Effector memory CD4-positive, alpha-beta T cell (primary cell): ENCODE measurements around the gene ACAP1.

ENCODE experiments used
- DNase-seq, 3 donors: peaks; one replicate each; pipeline ENCODE4 v3.0.0-alpha.2; 2020
- H3K27ac ChIP-seq: 2 replicates; pipeline ENCODE4 v1.7.0; 2013; ENCODE audit warnings: mild to moderate bottlenecking, low read length, moderate library complexity; ENCODE audit not compliant: insufficient read depth, poor library complexity, severe bottlenecking
- H3K27me3 ChIP-seq: replicated peaks from 2 replicates; pipeline ENCODE4 v1.7.0; 2013; ENCODE audit warnings: mild to moderate bottlenecking, low read length; ENCODE audit not compliant: insufficient read depth, control insufficient read depth, poor library complexity, severe bottlenecking
- H3K36me3 ChIP-seq: 2 replicates; pipeline ENCODE4 v1.7.0; 2013; ENCODE audit warnings: mild to moderate bottlenecking, low read length, moderate library complexity; ENCODE audit not compliant: control insufficient read depth, insufficient read depth
- H3K4me1 ChIP-seq: 2 replicates; pipeline ENCODE4 v1.7.0; 2013; ENCODE audit warnings: low read length, mild to moderate bottlenecking; ENCODE audit not compliant: control insufficient read depth, insufficient read depth, poor library complexity, severe bottlenecking
- H3K4me3 ChIP-seq: 2 replicates; pipeline ENCODE4 v1.7.0; 2013; ENCODE audit warnings: low read length, low read depth, mild to moderate bottlenecking; ENCODE audit not compliant: insufficient read depth, poor library complexity, severe bottlenecking
- H3K9me3 ChIP-seq: 2 replicates; pipeline ENCODE4 v1.7.0; 2013; ENCODE audit warnings: mild to moderate bottlenecking, low read length, moderate library complexity; ENCODE audit not compliant: control insufficient read depth

The ACAP1 gene

DNA sequence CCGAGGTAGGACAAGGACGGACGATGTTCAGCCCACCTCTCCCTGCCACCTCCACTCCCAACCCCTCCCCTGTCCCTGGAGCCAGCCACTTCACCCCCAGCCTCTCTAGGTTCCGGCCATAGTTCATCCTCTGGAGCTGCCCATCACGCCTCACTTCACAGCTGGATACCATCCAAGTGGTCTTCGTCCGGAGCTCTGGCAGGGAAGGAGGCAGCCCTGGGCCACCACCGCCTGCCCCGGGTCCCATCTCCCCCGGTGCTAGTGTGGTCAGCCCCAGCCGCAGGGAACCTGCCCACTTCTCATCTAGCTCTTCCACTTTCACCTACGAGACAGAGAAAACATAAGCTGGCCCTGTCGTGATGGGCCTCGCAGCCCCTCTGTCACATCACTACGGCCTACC lies 14.9 kb upstream of the ACAP1 start:
- Histone ChIP-seq H3K4me1 (peaks cover 8% of the 10 kb centered on the region), H3K27ac (no peak overlapping the region), H3K9me3 (no peaks in the 10 kb centered on the region), H3K27me3 (no peaks in the 10 kb centered on the region), H3K4me3 (no peak overlapping the region), H3K36me3 (peaks cover 74% of the 10 kb centered on the region)
- DNase-seq = no peak

DNA sequence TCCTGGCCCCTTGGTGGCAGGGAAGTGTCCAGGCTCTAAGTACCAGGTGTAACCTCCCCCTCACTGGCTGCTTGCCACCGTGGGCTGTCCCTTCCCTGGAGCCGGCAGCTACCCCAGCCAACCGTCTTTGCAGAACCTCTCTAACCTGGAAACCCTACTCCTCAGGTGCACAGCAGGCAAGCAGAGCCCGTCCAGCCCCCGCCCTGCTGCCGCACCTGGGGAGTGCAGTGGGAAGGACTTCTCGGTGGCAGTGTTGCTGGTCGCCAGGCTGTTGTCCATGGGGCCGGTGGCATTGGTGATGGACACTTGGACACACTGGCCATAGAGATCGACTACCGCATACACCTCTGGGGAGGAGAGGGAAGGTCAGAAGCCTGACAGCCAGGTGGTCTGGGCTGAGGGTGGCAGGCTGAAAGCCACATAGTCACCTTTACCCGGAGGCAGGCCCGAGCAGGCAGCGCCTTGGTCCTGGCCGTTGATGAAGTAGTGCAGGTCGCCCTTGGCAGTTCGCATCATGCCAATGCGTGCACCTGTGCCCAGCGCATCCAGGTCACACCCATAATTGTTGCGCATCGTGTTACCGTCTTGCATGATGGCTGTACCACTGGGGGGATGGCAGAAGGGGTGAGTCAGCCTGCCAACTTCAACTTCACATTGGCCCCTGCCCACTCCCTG lies 13.7 kb upstream of the ACAP1 start:
- Histone ChIP-seq H3K4me3 (no peak overlapping the region), H3K27ac (no peak overlapping the region), H3K4me1 (peaks cover 8% of the 10 kb centered on the region), H3K36me3 (peaks cover 68% of the 10 kb centered on the region), H3K27me3 (no peaks in the 10 kb centered on the region), H3K9me3 (no peaks in the 10 kb centered on the region)
- no peak for DNase-seq

DNA sequence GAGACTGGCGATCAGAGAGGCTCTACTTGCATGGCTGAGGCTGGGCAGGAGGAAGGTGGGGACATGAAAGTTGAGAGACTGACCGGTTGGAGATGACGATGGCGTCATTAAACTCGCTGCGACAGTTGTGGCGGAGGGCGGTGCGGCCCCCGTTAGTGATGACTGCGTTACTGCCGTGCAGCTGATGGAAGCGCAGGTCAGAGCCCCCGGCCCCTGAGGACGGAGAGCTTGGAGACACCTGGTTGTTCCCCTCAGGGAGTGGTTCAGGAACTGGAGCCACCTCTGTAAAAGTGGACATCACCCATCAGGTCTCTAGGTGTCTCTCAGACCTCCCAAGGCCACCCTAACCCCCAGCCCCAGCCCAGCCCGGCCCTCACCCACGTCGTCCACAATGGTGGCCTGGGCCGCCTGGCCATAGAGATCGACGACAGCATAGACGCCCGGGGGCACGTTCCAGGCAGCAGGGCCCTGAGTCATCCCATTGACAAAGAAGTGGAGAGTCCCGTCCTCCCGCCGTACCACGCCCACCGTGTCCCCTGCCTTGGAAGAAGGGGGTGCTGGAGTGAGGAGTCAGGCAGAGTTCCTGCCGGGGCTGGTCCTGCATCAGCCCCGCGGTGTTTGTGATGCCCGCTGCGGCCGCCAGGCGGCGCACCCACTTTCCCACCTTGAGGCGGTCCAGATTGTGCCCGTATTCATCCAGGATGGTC lies 12.4 kb upstream of the ACAP1 start:
- Histone ChIP-seq H3K27ac (no peak overlapping the region), H3K9me3 (no peaks in the 10 kb centered on the region), H3K36me3 (peaks cover 56% of the 10 kb centered on the region), H3K4me1 (peaks cover 8% of the 10 kb centered on the region), H3K27me3 (no peaks in the 10 kb centered on the region), H3K4me3 (no peak overlapping the region)
- peak; percentile 38 to 59 (median 52) for DNase-seq

DNA sequence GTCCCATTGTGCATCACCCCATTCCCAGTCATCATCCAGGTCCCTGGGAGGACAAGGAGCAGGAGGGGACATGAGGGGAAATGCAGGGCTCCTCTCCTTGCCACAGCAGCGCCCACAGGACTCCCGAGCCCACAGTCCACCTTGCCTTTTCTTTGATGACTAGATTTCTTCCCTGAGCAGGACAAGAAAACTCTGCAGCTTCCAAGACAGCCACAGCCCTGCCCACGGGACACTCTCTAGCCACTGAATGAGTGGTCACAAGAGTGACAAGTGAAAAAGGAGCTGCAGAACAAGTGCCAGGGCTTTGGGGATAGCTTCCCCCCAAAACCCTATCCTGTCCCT lies 11.9 kb upstream of the ACAP1 start:
- no peaks in the 10 kb centered on the region for H3K27me3 ChIP-seq
- H3K36me3 ChIP-seq = peaks cover 53% of the 10 kb centered on the region
- H3K9me3 ChIP-seq = no peaks in the 10 kb centered on the region
- no peak for DNase-seq
- peaks cover 8% of the 10 kb centered on the region for H3K4me1 ChIP-seq
- H3K27ac ChIP-seq = no peak overlapping the region
- no peak overlapping the region for H3K4me3 ChIP-seq

DNA sequence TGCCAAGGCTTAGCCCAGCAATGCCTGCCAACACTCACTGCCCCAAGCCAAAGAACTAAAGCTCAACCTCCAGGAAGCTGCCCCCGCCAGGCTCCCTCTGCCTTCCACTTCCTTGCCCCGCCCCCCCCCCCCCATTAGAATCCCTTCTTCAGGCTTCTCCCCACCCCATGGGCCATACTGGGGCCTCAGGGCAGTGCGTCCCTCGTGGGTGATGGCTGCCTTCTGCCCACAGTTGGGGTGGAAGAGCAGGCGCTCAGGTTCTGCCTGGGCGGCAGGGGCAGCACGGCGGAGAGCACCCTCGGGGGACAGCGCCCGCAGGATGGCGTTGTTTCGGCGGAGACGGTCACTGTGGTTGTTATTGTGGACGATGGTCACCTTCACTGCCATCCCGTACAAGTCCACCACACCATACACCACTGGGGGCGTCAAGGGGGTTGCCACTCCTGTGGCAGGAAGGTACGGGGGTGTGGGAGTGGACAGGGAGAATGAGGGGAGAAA lies 11.2 kb upstream of the ACAP1 start:
- no peak for DNase-seq
- Histone ChIP-seq H3K27ac (no peak overlapping the region), H3K9me3 (no peaks in the 10 kb centered on the region), H3K27me3 (no peaks in the 10 kb centered on the region), H3K36me3 (peaks cover 53% of the 10 kb centered on the region), H3K4me3 (no peak overlapping the region), H3K4me1 (peaks cover 8% of the 10 kb centered on the region)

DNA sequence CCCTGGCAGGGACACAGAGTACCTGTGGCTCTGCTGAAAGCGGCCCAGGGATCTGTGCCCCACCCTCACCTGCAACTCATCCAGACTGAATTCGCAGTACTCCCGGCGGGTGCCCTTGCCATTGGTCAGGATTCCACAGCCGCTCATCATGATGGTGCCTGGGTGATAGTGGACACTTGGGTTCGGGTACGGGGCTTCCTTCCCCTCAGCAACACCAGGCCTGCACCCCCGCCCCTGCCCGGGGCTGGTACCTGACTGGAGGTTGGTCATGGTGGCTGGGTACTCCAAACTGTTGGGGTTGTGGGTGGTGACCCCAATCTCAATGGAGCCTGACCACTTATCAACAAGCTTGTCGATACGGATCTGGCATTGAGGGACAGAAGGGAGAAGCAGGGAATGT lies 10.1 kb upstream of the ACAP1 start:
- Histone ChIP-seq H3K4me1 (peaks cover 15% of the 10 kb centered on the region), H3K4me3 (no peak overlapping the region), H3K27me3 (no peaks in the 10 kb centered on the region), H3K36me3 (peaks cover 43% of the 10 kb centered on the region), H3K9me3 (no peaks in the 10 kb centered on the region), H3K27ac (no peak overlapping the region)
- DNase-seq = no peak

DNA sequence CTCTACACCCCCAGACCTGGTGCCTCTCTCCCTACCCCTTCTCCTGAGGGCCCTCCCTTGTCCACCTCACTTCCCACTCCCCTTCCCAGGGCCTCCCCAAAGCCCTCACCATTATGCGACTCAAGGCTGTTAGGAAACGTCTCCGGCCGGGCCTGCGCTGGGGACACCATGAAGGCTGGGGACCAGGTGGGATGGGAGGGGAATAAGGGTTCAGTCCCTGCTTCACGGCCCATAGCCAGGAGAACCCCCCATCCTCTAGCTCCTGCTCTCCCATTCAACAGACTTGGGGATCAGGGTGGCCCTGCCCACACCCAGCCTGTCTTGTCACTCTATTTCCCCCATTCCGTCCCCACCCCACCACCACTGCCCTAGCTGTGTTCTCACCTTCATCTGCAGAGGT lies 9.3 kb upstream of the ACAP1 start:
- H3K9me3 ChIP-seq = no peaks in the 10 kb centered on the region
- no peaks in the 10 kb centered on the region for H3K27me3 ChIP-seq
- H3K36me3 ChIP-seq = peaks cover 35% of the 10 kb centered on the region
- DNase-seq = no peak
- H3K4me3 ChIP-seq = no peak overlapping the region
- no peak overlapping the region for H3K27ac ChIP-seq
- peaks cover 19% of the 10 kb centered on the region for H3K4me1 ChIP-seq

DNA sequence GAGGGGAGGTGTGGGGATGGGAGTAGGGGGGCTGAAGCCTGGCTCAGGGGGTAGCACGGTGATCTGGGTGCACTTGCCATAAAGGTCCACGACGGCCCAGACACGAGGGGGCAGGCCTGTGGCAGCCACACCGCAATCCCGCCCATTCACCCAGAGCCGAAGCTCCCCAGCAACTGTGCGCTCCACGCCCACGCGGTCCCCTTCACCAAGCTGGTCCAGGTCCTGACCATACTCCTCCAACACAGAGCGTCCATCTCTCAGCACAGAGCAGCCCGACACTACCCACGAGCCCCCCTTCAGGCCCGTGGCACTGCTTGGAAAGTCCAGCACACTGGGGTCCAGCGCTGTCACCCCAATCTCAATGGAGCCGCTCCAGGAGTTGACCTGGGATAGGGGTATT lies 8.8 kb upstream of the ACAP1 start:
- H3K4me1 ChIP-seq = peaks cover 23% of the 10 kb centered on the region
- peaks cover 32% of the 10 kb centered on the region for H3K36me3 ChIP-seq
- H3K4me3 ChIP-seq = no peak overlapping the region
- H3K27me3 ChIP-seq = no peaks in the 10 kb centered on the region
- no peaks in the 10 kb centered on the region for H3K9me3 ChIP-seq
- H3K27ac ChIP-seq = no peak overlapping the region
- no peak for DNase-seq

DNA sequence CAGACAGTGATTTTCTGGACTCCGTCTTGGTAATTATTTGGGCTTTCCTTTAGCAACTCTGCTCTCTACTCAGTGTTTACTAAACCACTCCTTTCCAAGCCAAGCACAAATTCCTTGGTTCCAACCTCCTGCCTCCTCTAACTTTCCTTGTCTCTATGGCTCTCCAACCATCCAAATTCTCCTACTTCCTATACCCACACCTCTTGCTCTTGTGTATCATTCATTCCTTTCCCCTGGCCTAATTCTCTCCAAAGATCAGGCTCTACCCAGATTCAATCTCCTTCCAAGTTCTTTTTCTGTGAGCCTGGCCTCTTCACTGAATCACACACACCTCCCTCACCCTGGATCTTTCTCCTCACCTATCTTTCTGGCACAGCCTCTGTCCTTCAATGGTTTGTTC lies 8.3 kb upstream of the ACAP1 start:
- Histone ChIP-seq H3K27ac (no peak overlapping the region), H3K4me1 (peaks cover 24% of the 10 kb centered on the region), H3K27me3 (no peaks in the 10 kb centered on the region), H3K4me3 (no peak overlapping the region), H3K9me3 (no peaks in the 10 kb centered on the region), H3K36me3 (peaks cover 27% of the 10 kb centered on the region)
- no peak for DNase-seq

DNA sequence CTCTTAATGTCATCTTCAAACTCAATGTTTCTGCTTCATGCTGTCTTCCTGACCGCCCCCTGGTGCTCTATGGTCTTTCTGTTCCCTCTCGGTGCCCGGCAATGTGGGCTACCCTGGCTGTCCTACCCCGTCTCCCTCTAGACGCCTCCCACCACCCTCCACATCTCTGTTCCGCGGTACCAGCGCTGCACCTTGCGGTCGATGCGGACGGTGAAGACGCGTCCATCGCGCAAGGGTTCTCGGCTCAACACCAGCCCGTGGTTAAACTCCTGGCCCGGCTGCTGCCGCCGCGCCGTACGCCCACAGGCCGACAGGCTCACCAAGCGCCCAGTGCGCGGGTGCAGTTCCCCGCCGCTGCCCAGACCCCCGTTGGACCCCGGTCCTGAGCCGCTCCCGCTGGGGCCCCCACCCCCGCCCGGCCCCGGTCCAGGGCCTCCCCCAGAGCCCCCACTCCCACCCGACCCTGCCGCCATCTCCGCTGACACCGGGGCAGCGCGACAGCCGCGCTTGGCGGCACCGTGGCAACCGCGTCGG lies 7.4 kb upstream of the ACAP1 start, which contains the start of gene NEURL4:
TSS of gene NEURL4 (minus strand) at position 496 of the 534 bp plus-strand sequence. CDS start at position 473, 23 bp downstream.
- Histone ChIP-seq H3K4me1 (peaks cover 29% of the 10 kb centered on the region), H3K27me3 (no peaks in the 10 kb centered on the region), H3K4me3 (peak within 1 kb of the TSS; percentile 90), H3K9me3 (no peaks in the 10 kb centered on the region), H3K36me3 (peaks cover 18% of the 10 kb centered on the region), H3K27ac (peak within 1 kb of the TSS; percentile 85)
- DNase-seq = no peak
